NCI-H2171 (cell line): ENCODE results near the gene SEMA5A.

Source experiments
- DNase-seq: peaks from one replicate; lab custom pipeline; 2025; lab: John Stamatoyannopoulos, UW

SEMA5A gene

DNA sequence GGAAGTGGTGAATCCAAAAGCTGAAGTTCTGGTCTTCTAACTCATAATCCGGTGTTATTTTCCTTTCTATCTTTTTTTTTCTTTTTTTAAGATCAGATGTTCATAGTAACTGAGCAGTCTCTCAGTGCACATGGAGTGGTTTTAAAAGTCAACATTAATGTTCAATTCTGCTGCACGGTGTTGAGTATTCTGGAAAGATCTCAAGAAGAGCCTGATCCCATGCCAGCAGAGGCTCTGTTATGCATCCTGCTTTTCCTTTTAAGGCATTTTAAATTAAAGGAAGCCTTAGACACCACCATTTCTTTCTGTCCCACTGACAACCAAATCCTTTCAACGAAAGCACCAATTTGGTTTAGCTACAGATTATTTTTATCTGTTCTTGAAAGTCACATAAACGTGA is 33.4 kb downstream of the SEMA5A start:
- DNase-seq = no peak

- DNase-seq = no peak
These were observed 37.9 kb downstream of the SEMA5A start for GRCh38 chr5:9507974-9508373.

DNA sequence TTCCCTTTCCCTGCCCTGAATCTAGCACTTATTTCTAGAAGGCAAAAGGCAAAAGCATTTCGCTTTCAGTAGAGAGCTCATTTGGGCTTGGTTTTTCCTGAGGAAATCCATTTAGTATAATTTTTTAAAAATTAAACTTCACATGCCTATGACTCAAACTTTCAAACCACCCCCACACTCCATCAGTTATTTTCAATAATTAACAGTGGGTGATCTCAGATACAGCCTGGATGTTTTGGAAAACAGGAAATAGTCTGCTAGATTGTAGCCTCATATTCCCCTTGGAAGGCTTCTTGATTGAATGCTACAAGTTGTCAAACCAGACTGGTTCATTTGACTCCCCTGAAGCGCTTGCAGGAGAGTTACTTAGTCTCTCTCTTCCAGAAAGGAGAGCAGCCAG is 40.6 kb downstream of the SEMA5A start:
- no peak for DNase-seq

DNA sequence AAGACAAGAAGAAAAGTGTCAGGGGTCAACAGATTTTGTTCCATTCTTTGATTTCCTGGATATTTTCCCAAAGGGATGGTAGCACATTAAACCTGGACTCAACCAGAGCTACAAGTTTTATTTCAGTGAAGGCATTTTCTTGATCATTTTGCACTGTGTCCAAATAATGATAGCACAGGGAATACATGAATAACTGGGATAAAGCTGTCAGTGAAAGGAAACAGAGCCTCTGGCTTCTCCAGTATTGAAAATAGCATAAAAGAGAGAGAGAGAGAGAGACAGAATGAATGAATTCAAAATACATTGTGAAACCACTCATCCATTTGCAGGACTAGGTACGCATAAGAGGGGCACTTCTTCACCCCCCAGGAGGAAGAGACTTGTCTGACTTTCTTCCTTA is 43.0 kb downstream of the SEMA5A start:
- no peak for DNase-seq

- DNase-seq = no peak
These were observed 43.6 kb downstream of the SEMA5A start for GRCh38 chr5:9502050-9502834.

GRCh38 chr5:9500625-9501024 is 45.2 kb downstream of the SEMA5A start:
- DNase-seq = no peak

DNA sequence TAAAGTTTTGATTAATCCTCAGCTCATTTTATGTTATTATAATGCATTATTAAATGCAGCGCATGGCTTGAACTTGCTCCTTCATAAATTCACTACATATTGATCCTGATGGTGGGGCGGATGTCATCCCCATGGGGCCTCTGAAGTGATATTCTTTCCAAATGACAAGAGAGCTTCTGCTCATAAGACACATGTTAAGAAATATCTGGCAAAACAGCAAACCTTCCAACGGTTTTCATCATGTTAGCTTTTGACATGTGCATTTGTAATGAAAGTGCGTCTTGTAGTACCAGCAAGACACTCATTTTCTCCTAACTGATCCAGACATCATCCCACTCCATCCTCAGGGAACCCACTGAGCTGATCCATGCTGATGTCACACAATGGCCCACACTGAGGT is 45.7 kb downstream of the SEMA5A start:
- no peak for DNase-seq

GRCh38 chr5:9499498-9499876 is 46.4 kb downstream of the SEMA5A start:
- no peak for DNase-seq

GRCh38 chr5:9498541-9499497 is 47.1 kb downstream of the SEMA5A start:
- no peak for DNase-seq

GRCh38 chr5:9497347-9497746 is 48.5 kb downstream of the SEMA5A start:
- DNase-seq = no peak

GRCh38 chr5:9496801-9497200 is 49.1 kb downstream of the SEMA5A start:
- DNase-seq = no peak

GRCh38 chr5:9495121-9495520 is 50.8 kb downstream of the SEMA5A start:
- DNase-seq = no peak

- DNase-seq = no peak
These were observed 51.6 kb downstream of the SEMA5A start for GRCh38 chr5:9494301-9494700.

- DNase-seq = no peak
These were observed 55.3 kb downstream of the SEMA5A start for GRCh38 chr5:9490494-9491097.

DNA sequence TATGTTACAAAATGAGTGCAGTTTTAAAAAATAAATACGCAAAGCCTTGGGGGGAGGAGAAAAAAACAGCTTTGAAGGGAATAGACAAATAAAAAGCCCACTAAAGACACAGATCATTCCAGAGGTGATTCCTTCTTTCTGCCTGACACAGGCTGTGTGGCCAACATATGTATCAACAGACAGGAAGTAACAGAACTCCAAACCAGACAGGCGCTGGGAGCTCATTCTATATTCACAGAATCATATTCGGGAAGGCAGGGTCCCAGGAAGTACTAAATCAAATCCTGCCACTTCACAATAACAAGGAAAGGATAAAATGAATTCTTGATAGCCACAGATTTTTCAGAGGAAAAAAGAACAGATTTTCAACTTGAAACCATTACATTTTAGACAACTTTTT is 62.1 kb downstream of the SEMA5A start:
- DNase-seq = no peak

- DNase-seq = no peak
These were observed 62.6 kb downstream of the SEMA5A start for GRCh38 chr5:9483243-9483642.

GRCh38 chr5:9482381-9482780 is 63.5 kb downstream of the SEMA5A start:
- DNase-seq = no peak

DNA sequence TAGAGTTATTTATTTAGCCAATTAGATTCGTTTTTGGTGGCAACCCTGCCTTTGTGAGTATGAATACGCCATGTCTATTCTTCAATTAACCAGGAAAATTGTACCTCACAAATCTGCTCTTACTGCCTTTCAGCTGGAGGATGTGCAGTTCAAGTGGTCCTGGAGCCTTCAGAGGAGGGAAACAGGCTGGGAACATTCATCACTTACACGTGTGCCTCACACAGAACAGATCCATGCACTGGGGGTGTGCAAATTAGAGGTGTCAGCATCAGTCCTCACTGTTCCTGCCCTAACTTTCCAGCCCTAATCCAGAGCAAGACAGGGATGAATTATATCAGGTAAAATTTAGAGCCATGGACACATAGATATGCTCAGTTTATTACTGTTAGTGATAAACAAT is 65.4 kb downstream of the SEMA5A start:
- no peak for DNase-seq

GRCh38 chr5:9479990-9480389 is 65.9 kb downstream of the SEMA5A start:
- no peak for DNase-seq

GRCh38 chr5:9479361-9479760 is 66.5 kb downstream of the SEMA5A start:
- no peak for DNase-seq

DNA sequence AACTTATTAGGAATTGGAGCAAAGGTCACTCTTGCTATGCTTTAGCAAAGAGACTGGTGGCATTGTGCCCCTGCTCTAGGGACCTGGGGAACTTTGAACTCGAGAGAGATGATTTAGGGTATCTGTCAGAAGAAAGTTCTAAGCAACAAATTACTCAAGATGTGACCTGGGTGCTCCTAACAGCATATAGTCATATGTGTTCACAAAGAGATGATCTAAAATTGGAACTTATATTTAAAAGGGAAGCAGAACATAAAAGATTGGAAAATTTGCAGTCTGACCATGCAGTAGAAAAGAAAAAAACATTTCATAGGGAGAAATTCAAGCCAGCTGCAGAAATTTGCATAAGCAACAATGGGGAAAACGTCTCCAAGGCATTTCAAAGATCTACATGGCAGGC is 68.3 kb downstream of the SEMA5A start:
- no peak for DNase-seq

DNA sequence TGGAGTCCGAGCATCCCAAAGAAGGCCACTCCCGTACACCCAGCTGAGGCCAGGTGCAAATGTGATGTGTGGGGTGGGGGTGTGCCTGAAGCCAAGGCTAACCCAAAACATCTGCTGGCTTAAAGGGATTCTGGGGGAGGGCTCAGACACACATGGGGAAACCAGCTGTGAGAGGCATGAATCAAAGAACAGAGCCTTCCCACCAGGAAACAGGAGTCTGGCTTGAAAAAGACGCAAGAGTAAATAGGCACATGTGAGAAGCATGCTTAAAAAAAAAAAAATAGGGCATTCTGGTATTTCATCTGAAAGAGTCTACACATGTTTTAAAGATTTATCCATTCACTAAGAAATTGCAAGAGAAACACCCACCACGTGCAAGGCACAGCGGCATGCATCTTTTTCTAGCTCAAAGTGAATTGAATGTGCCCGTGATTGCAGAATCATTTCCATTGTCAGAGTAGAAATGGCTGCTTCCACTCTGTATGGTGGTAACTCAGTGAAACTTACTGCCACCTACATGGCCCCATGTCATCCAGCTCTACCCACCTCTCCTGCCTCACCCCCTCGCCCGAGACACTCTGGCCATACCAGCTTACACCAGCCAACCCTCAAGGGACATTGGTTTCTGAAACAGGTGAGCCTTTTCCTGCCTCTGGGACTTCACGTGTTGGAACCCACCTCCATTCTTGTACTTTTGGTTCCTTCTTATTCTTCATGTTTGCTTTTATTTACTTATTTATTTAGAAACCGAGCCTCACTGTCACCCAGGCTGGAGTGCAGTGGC is 71.5 kb downstream of the SEMA5A start:
- no peak for DNase-seq
